Measurements from ENCODE around the gene TTC39C.
A peak's percentile ranks its signal among the peaks of the same experiment; 100 is the strongest.

TTC39C gene

GRCh38 chr18:23977719-23978483 lies 36.7 kb upstream of the TTC39C start:
- peak overlapping the region; percentile 74 for H3K27ac ChIP-seq
- H3K27me3 ChIP-seq (ENCODE audit: insufficient read depth, low read depth, severe bottlenecking) = no peaks in the 10 kb centered on the region
- TF ChIP-seq, protein P1, sequence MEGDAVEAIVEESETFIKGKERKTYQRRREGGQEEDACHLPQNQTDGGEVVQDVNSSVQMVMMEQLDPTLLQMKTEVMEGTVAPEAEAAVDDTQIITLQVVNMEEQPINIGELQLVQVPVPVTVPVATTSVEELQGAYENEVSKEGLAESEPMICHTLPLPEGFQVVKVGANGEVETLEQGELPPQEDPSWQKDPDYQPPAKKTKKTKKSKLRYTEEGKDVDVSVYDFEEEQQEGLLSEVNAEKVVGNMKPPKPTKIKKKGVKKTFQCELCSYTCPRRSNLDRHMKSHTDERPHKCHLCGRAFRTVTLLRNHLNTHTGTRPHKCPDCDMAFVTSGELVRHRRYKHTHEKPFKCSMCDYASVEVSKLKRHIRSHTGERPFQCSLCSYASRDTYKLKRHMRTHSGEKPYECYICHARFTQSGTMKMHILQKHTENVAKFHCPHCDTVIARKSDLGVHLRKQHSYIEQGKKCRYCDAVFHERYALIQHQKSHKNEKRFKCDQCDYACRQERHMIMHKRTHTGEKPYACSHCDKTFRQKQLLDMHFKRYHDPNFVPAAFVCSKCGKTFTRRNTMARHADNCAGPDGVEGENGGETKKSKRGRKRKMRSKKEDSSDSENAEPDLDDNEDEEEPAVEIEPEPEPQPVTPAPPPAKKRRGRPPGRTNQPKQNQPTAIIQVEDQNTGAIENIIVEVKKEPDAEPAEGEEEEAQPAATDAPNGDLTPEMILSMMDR (IDR thresholded peaks at IDR 0.05; ENCODE audit: low read depth, low read length) = peak; percentile 20; the same call in 1 of the 2 replicates
- no peaks in the 10 kb centered on the region for H3K36me3 ChIP-seq
- H3K4me3 ChIP-seq (ENCODE audit: low read depth, low read length) = no peak overlapping the region
- DNase-seq = peak; percentile 77
- H3K9me3 ChIP-seq (ENCODE audit: severe bottlenecking) = peaks cover 3% of the 10 kb centered on the region

GRCh38 chr18:23981369-23981980 lies 33.1 kb upstream of the TTC39C start:
- DNase-seq = peak; percentile 91
- TF ChIP-seq, protein P1 (IDR thresholded peaks at IDR 0.05; ENCODE audit: low read depth, low read length) = no peak

DNA sequence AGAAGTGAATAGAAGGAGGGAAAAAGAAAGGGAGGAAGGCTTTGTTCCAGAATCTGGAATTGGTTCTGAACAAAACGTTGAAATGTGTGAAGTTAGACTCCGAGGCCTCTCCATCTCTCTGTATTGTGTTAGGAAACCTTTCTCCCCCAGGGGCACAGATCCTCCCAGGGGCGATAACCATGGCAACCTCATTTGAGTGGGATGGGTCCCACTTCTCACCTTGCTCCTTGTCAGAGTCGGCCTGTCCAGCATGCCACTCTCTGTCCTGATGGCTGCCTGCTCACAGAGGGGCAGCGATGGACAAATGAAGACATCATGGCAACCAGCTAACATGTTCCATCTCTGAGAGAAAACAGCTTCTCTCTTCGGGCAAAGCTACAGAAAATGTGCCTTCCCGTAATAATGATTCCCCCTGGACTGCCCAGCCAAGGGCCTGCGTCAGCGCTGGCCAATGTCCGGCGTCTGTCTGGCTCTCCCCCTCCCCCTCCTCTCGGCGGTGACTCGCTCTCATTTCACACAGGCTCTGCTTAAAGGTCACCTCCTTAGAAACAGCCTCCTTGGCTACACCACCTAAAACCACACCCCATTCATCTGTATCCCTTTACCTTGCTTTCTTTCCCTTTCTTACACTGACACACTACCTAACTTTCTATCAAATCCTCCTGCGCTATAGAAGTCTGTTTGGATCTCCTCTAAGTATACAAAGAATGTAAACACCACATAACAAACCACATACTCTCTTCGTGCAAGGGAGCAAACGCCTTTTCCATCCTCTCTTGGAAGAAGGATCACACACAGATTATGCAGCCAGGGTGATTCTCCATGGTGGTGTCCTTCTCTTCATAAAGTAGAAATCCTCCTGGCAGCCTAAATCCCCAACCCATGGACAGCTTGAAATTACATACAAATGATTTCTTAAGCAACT lies 32.1 kb upstream of the TTC39C start:
- Histone ChIP-seq H3K4me3 (ENCODE audit: low read depth, low read length) (peak overlapping the region; percentile 24), H3K27ac (peak overlapping the region; percentile 80), H3K27me3 (ENCODE audit: insufficient read depth, low read depth, severe bottlenecking) (no peaks in the 10 kb centered on the region), H3K9me3 (ENCODE audit: severe bottlenecking) (no peaks in the 10 kb centered on the region), H3K36me3 (no peaks in the 10 kb centered on the region)
- TF ChIP-seq, protein P1 (IDR thresholded peaks at IDR 0.05; ENCODE audit: low read depth, low read length) = no peak
- DNase-seq = peak; percentile 74

More at GRCh38 chr18:23981369-23981980, 33.1 kb upstream of the TTC39C start:
- H3K9me3 ChIP-seq (ENCODE audit: severe bottlenecking) = no peaks in the 10 kb centered on the region
- H3K36me3 ChIP-seq = no peaks in the 10 kb centered on the region
- peak overlapping the region; percentile 24 for H3K4me3 ChIP-seq (ENCODE audit: low read depth, low read length)
- peak overlapping the region; percentile 80 for H3K27ac ChIP-seq
- H3K27me3 ChIP-seq (ENCODE audit: insufficient read depth, low read depth, severe bottlenecking) = no peaks in the 10 kb centered on the region

- H3K36me3 ChIP-seq = no peaks in the 10 kb centered on the region
- no peaks in the 10 kb centered on the region for H3K9me3 ChIP-seq (ENCODE audit: severe bottlenecking)
- peak overlapping the region; percentile 24; the same call in 1 of the 2 replicates for H3K4me3 ChIP-seq (ENCODE audit: low read depth, low read length)
- H3K27ac ChIP-seq = peak overlapping the region; percentile 80
- TF ChIP-seq, protein P1 (IDR thresholded peaks at IDR 0.05; ENCODE audit: low read depth, low read length) = no peak
- H3K27me3 ChIP-seq (ENCODE audit: insufficient read depth, low read depth, severe bottlenecking) = no peaks in the 10 kb centered on the region
- no peak for DNase-seq
These were observed 31.4 kb upstream of the TTC39C start for GRCh38 chr18:23983112-23983511.

GRCh38 chr18:23986600-23987359 lies 27.8 kb upstream of the TTC39C start:
- no peaks in the 10 kb centered on the region for H3K36me3 ChIP-seq
- no peak overlapping the region for H3K4me3 ChIP-seq (ENCODE audit: low read depth, low read length)
- H3K9me3 ChIP-seq (ENCODE audit: severe bottlenecking) = no peaks in the 10 kb centered on the region
- DNase-seq = no peak
- TF ChIP-seq, protein P1 (IDR thresholded peaks at IDR 0.05; ENCODE audit: low read depth, low read length) = no peak
- no peak overlapping the region for H3K27ac ChIP-seq
- no peaks in the 10 kb centered on the region for H3K27me3 ChIP-seq (ENCODE audit: insufficient read depth, low read depth, severe bottlenecking)
